Dermis blood vessel endothelial cell (primary cell): Measurements from ENCODE around the gene VGF. TPM values are rescaled to one million over a fixed set of nuclear protein-coding genes. Genes with fewer than 3 reads are reported as not detected.
"Not testable (repeated sequence)": the region's sequence is repeated elsewhere in the genome, so short reads cannot be mapped to it uniquely, and the experiment has no call there.

Source experiments
- DNase-seq: peaks from one replicate; pipeline ENCODE4 v3.0.0; 2010
- total RNA-seq: library from RNA; depleted of rRNA; stranded (reverse); fragments of >200 nt; gene quantifications from 2 replicates; pipeline ENCODE4 v1.2.3, GENCODE V29; 2014

Gene VGF
- not detected in 2 replicates for total RNA-seq

DNA sequence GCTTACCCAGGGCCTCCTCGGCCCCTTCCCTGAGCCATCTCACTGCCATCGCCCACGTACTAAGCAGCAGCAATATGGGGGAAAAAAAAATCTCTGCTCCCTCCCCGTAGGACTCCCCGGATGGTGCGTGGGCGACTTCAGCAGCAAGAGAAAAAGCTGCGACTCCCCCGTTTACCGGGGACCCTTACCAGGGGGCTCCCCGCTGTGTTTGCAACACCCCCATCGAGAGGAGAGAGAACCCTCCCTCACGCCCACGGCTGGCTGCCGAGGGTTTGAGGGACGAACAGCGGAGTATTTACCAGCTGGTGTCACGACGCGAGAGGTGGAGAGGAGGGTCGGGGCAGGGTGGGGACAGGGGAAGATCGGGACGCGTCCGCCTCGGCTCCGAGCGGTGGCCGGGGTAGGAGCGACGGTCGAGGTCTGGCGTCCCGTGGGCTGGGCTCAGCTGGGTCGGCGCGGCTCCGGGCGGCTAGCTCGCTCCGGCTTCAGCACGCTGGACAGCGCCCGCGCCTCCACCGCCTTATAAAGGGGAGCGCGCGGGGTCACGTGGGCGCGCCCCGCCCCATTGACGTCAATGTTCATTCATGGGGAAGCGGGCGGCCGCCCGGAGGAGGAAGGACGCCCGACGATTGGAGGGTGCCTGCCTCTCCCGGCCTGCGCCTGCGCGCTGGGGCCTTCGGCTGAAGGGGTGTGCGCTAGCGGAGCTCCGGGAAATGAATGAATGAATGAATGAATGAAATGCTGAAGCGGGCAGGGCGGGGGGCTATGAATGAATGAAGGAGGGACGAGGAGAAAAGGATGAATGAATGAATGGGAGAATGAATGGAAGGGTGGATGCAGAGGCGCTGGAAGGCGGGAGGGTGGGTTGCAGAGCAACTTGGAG, at the start of gene VGF:
Gene VGF, minus strand, starts transcription at position 495 of the 883 bp plus-strand sequence. CDS start 726 bp downstream, outside the sequence.
- peak; percentile 94 for DNase-seq

DNA sequence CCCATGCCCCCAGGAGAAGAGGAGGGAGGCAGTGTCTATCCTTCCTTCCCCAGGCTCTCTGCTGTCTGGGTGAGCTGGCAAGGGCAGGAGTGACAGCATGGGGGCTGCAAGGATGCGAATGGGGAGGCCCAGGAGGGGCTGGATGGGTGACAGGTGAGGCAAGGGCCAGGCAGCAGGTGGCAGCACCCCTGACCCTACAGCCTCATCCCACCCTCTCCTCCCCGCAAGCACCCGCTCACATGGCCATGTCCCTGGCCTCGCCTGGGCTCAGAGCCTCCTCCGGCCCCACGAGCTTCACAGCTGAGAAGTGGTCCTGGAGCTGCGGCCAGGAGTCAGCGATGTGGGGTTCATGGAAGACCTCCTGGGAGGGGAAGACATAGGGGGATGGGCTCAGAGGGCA, 46.6 kb upstream of the VGF start:
- DNase-seq: no peak

DNA sequence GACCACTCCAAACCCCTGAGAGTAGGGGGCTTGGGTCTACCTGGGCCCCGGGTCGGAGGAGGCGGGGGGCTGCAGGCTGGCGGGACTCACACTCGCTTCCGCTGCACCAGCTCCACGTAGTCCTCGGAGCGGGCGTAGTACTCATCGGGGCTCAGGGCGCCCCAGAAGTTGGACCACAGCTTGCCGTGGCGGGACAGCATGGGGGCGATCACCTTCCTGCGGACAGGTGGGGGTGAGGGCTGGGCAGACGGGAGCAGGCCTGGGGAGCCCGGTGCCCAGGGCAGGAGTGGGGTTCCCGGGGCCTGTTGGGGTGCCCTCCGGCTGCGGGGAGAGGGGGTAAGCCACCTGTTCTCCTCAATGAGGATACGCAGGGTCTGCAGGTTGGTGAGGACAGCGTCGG, 46.1 kb upstream of the VGF start:
- DNase-seq: no peak

DNA sequence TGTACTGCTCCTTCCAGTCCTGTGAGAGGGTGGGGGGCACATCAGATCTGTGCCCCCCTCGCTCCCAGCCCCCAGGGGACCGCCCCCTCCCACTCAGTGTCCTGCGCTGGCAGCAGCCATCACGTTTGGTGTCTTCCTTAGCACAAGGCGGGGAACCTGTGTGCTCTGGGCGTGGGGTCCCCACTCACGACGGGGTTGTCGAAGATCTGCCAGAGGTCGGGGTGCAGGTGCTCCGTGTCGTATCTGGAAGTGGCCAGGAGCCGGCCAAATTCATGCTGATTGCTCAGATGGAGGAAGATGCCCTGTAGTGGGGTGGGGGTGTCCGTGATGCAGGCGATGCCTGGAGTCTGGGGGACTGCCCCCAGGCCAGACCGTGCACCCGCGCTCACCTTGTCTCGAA, 44.8 kb upstream of the VGF start:
- no peak for DNase-seq

DNA sequence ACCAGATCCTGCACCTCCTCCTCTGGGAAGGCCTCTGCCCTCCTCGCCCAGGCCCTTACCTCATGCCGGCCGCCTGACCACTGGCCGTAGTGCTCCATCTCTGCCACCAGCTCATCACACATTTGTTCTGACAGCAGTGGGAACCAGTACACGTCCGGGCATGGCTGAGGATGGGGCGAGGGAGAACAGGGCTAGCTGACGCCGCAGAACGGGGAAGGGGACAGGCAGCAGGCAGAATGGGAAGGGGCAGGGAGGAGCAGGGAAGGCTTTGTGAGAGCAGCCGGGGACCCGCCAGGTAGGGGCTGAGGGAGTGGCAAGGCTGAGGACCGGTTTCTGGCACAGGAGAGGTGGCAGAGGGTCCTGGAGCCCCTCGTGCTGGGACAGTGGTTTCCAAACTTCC, 43.4 kb upstream of the VGF start:
- no peak for DNase-seq

DNA sequence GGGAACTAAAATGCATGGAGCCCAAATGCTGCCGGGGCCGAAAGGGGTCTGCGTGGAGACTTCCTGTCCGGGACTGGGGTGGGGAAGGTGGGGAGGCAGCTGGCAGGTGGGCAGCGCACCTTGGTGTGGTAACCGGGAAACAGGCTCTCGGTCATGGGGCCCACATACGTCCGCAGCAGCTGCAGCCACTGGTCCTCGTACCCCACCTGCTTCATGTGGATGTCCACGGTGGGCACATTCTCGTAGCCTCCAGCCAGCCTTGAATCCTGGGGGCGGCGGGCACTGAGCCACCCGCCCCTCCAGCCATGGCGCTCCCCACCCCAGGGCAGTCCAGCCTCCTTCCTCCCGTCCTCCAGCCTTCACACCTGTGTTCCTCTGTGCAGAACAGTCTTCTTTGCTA, 42.1 kb upstream of the VGF start:
- no peak for DNase-seq

DNA sequence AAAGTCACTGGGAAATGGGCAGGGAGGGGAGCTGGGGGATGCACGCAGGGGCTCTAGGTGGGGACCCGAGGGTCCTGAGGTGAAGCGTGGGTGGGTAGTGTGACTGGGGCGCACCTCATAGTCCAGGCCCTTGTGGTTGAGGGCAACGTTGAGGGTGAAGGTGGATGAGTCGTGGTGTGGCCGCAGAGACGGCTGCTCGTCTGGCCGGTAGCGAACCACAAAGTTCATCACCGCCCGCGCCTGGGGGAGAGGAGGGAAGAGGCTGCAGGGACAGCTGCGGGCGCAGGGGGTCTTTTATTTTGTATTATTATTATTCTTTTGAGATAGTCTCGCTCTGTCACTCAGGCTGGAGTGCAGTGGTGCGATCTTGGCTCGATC, 41.3 kb upstream of the VGF start:
- DNase-seq: no peak

DNA sequence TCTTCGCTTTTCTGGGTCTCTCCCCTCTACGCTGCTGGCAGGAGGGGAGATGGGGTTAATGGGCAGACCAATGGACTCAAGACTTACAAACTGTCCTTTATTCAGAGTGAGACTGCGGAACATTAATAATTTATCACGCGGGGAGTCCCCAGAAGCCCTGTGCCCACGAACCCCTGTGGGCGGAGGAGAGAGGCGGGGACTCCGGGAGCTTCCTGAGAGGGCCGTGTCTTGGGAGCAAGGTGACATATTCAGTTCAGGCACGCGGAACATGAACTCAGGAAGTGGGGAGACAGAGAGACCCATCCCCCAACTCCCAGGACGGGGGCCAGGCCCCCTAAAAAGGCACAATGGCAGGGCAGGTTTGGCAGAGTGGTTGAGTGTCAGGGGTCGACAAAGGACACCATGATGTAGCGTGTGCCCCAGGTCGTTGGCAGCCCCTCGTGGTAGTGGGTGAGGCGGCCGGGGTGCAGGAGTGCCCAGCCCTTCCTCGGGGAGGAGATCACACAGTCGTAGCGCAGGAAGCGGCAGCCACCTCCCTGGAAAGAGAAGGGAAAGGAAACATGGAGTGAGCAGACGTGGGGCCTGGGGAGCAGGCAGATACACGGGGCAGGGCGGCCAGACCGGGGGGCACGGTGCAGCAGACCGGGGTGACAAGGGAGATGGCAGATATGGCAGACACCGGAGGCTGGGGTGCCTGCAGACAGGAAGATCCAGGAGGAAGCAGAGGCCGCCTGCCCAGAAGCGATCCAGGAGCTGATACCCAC, 40.7 kb upstream of the VGF start:
- no peak for DNase-seq

DNA sequence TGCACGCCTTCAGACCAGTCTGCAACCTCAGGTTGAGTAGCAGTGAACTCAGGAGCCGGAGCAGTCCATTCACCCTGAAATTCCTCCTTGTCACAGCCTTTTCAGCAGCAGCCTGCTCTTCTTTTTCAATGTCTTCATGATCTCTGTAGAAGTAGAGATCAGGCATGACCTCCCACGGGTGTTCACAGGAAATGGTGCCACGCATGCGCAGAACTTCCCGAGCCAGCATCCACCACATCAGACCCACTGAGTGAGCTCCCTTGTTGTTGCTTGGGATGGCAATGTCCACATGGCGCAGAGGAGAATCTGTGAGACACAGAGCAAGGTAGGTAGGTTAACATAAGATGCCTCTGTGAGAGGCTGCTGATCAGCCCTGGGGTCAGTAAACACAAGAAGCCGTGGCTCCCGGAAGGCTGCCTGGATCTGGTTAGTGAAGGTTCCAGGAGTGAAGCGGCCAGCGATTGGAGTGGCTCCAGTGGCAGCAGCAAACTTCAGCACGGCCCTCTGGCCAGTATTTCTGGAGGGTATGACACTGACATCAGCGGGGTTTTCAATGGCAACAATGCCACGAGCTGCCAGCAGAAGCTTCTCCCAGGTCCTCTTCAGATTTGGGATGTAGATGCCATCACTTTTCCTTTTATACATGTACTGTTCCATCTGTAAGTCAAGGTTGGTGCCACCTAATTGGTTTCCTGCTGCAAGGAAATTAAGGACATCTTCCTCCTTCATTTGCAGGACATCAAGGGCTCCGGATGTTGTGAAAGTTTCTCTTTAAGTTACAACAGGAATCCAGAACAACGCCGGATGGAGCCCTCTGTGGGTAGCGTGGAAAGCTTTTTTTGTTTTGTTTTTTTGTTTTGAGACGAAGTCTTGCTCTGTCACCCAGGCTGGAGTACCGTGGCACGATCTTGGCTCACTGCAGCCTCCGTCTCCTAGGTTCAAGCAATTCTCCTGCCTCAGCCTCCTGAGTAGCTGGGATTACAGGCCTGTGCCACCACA, 38.7 kb upstream of the VGF start:
- not testable (repeated sequence) for DNase-seq

DNA sequence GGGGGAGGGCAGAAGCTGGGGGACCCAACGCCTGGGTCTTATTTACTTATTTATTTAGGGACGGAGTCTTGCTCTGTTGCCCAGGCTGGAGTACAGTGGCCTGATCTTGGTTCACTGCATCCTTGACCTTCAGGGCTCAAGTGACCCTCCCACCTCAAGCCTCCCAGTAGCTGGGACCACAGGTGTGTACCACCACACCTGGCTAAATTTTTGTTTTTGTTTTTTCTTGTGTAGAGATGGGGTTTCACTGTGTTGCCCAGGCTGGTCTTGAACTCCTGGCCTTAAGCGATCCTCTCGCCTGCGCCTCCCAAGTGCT, 37.2 kb upstream of the VGF start:
- no peak for DNase-seq

DNA sequence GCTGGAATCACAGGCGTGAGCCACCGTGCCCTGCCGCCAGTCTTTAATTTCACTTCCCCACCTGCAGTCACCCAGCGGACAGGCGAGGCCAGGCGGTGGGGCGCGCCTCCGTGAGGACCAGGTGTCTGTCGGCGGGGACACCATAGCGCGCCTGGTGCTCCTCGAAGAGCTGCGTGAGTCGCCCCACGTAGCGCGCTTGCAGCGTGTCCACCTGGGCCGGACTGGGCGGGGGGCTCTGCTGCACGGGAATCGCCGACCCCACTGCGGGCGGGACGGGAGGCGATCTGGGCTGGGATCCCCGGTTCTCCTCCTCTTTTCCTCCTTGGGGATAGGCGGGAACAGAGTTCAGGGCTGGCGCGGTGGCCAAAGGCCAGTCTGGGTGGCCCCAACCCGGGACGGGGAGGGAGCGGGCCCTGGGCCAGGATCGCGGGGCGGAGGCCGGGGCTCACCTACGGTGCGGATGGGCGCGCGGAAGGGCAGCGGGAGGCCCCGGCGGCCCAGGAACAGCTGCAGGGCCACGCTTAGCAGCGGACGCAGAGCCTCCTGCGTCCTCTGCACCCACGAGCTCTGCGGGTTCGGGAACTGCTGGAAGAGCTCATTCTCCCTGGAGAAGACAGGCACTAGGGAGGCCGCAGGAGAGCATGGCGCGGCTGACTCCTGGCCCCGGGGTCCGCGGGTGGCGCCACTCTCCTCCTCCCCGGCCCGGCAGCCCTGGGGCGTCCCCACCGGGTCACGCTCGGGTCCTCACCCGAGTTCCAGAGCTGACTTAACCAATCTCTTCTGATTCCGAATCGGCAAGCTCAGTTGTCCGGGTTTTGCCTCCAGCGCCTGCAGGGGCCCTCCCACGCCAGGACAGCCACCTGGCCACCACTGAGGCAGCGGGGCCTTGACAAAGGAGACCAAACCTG, 36.6 kb upstream of the VGF start:
- no peak for DNase-seq

DNA sequence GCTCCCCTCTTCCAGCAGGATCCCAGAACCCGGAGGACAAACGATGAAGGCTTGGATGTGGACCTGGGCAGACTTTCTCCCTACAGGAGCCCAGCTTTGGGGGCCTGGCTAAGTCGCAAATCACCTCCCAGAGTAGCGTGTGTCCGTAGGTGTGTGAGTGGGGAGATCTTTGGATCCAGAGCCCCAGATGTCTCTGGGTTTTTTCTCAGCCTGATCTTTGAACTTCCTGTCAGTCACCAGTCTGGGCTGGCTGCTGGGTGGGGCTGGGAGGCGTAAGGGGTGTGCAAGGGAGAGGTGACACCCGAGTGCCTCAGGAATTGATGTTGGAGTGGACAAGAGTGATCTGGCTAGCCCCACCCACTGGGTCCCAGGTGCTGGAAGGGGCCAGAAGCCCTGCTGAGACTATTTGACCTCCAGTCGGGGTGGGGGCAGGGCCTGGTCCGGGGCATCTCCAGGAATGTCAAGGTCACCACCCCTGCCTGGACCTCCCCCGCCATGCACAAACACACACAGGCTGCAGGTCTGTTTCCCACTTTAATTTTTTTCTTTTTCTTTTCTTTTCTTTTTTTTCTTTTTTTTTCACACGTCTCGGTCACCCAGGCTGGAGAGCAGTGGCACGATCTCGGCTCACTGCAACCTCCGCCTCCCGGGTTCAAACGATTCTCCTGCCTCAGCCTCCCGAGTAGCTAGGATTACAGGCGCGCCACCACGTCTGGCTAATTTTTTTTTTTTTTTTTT, 35.7 kb upstream of the VGF start, which contains the start of gene MOGAT3:
Gene MOGAT3, minus strand, starts transcription at position 175 of the 738 bp plus-strand sequence. CDS start 182 bp downstream, outside the sequence.
- no peak for DNase-seq

DNA sequence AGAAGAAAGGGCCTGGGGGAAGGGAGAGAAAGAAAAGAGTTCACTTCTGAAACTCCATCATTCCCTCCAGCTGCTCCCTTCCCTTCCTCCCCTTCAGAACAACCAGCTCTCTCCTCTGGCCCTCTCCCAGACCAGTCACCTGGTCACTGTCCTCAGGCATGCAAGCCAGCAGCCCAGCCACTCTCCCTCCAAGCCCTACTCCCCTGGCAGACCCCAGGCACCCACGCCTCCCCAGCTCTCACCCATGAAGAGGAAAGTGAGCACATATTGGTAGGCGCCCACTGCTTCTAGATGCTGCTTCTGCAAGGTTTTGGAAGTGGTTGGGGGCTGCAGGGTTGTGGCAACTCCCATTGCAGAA, 35.1 kb upstream of the VGF start:
- DNase-seq: no peak

DNA sequence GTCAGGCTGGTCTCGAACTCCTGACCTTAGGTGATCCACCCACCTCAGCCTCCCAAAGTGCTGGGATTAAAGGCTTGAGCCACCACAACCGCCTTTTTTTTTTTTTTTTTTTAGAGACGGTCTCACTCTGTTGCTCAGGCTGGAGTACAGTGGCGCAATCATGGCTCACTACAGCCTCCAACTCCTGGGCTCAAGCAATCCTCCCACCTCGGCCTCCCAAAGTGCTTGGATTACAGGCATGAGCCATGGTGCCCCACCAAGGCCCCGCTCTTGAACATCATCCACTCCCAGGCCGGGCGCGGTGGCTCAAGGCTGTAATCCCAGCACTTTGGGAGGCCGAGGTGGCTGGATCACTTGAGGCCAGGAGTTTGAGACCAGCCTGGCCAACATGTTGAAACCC, 34.2 kb upstream of the VGF start:
- DNase-seq: not testable (repeated sequence)

DNA sequence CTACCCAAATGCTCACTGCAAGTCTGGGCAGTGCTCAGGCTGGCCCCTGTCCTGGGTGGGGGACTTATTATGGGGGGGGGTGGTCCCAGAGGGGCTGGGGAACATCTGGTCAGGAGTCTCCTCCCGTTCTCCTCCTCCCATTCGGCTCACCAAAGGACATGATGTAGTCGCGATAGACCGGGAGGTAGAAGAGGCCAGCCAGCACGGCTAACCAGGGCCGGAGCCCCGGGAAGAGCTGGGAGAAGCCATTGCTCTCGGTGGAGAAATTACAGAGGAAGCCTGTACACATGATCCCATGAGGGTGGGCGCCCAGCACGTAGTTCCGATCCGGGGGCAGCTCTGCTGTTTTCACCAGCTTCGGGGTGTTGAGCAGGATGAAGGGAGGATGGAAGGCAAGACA, 33.1 kb upstream of the VGF start:
- no peak for DNase-seq

DNA sequence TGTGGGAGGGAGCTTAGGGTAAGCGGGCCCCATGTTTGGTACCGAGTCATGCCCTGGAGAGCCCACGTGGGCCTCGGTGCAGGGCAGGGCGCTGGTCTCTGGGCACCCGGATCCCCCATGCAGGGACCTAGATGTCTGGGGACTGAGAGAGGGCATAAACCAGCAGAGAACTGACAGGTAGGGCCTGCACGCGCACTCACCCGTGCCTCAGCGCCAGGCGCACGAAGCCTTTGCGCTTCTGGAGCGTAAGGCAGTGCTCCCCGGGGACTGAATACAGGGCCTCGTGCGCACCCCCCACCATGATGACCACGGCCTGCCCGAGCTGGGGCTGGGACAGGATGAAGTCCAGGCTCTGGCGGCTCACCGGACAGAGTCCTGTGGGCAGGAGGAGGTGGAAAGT, 32.6 kb upstream of the VGF start:
- DNase-seq: no peak

DNA sequence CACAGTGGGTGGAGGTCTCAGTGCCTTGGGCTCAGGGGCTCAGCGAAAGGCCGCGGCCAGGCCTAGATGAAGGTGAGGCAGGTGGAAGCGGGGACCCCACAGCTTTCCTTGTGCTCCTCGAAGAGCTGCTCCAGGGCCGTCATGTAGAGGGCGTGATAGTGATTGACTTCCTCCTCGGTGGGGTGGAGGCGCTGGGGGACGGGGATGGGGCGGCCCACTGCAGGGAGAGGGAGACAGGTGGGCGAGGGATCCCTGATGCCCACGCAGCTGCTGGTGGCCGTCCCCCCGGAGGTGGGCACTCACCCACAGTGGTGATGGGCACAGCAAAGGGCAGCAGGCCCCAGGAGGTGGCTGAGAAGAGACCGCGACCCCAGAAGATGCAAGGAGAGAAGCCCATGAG, 30.5 kb upstream of the VGF start:
- no peak for DNase-seq

DNA sequence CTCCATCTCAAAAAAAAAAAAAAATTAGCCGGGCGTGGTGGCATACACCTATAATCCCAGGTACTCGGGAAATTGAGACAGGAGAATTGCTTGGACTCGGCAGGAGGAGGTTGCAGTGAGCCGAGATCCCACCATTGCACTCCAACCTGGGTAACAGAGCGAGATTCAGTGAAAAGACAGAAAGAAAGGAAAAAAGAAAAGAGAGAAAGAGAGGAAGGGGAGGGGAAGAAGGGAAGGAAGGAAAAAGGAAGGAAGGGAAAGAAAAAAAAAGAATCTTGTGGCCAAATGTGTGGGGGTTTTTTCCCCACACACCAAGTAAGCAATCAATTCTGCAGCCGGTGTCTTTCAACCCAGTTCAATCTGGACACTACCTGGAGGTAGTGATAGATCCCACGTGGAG, 23.7 kb upstream of the VGF start:
- no peak for DNase-seq

DNA sequence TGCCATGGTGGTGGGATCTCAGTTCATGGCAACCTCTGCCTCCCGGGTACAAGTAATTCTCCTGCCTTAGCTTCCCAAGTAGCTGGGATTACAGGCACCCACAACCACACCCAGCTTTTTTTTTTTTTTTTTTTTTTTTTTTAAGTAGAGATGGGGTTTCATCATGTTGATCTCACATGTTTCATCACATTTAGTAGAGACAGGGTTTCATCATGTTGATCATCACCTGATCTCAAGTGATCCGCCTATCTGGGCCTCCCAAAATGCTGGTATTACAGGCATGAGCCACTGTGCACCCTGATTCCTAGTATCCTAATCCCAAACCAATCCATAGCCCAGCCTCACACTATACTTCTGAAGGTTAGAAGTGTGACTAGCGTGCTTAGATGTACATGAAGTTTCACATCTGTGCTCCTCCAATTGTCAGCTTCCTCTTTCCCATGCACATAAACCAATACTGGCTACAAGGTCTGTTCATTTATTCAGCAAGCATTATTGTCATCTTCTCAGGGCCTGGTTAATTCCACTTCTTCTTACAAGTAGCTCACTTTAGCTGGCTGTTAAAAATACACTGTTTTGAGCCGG, 21.6 kb upstream of the VGF start:
- DNase-seq: no peak

DNA sequence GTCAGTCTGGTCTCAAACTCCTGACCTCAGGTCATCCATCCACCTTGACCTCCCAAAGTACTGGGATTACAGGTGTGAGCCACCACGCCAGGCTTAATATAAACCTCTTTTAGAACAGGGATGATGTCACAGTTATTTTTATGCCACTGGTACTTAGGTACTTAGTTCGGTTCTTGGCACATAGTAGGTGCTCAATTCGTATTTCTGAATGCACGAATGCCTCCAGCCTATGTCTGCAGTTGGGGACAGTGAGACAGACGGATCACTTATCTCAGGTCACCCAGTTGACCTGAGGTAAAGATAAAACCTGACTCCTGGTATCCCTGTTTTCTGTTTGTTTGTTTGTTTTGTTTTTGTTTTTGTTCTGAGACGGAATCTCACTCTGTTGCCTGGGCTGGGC, 20.8 kb upstream of the VGF start:
- no peak for DNase-seq
